H9 (cell line): ENCODE data around the gene PLEKHF1. TPM values are rescaled to one million over a fixed set of nuclear protein-coding genes. Genes with fewer than 3 reads are reported as not detected.

Experiments
- DNase-seq: peaks from one replicate; pipeline ENCODE4 v3.0.0-alpha.2; 2017
- H2AFZ ChIP-seq: one replicate; pipeline ENCODE4 v1.6.1; 2013; ENCODE audit warnings: mild to moderate bottlenecking, low read length, control low read depth, moderate library complexity
- H2AK5ac ChIP-seq: 2 replicates; pipeline ENCODE4 v1.6.1; 2013; ENCODE audit warnings: low read length, control low read depth, mixed read lengths; ENCODE audit not compliant: insufficient read length
- H2BK120ac ChIP-seq: one replicate; pipeline ENCODE4 v1.6.1; 2013; ENCODE audit warnings: low read depth, mild to moderate bottlenecking, low read length, control low read depth, inconsistent platforms; ENCODE audit not compliant: poor library complexity, severe bottlenecking
- H2BK12ac ChIP-seq: 2 replicates; pipeline ENCODE4 v1.6.1; 2013; ENCODE audit warnings: low read length, control low read depth, mixed read lengths, low read depth; ENCODE audit not compliant: insufficient read length
- H2BK15ac ChIP-seq: 2 replicates; pipeline ENCODE4 v1.6.1; 2013; ENCODE audit warnings: low read depth, low read length, control low read depth
- H2BK20ac ChIP-seq: one replicate; pipeline ENCODE4 v1.6.1; 2013; ENCODE audit warnings: low read depth, mild to moderate bottlenecking, low read length, control low read depth, inconsistent platforms; ENCODE audit not compliant: poor library complexity, severe bottlenecking
- H2BK5ac ChIP-seq: 2 replicates; pipeline ENCODE4 v1.6.1; 2013; ENCODE audit warnings: low read length, control low read depth, mixed read lengths; ENCODE audit not compliant: insufficient read length
- H3K14ac ChIP-seq: 2 replicates; pipeline ENCODE4 v1.6.1; 2013; ENCODE audit warnings: low read length, control low read depth; ENCODE audit not compliant: insufficient read depth
- H3K18ac ChIP-seq: 2 replicates; pipeline ENCODE4 v1.6.1; 2013; ENCODE audit warnings: low read depth, mild to moderate bottlenecking, mixed read lengths, low read length, control low read depth; ENCODE audit not compliant: insufficient read length
- H3K23ac ChIP-seq: 2 replicates; pipeline ENCODE4 v1.6.1; 2013; ENCODE audit warnings: low read length, control low read depth, mixed read lengths, low read depth; ENCODE audit not compliant: insufficient read length
- H3K23me2 ChIP-seq: 2 replicates; pipeline ENCODE4 v1.6.1; 2013; ENCODE audit warnings: low read depth, mild to moderate bottlenecking, mixed read lengths, low read length, control low read depth; ENCODE audit not compliant: insufficient read length, poor library complexity, severe bottlenecking
- H3K27ac ChIP-seq: 2 replicates; pipeline ENCODE4 v1.5.1; 2013; ENCODE audit warnings: low read length, control low read depth, mixed read lengths, low read depth; ENCODE audit not compliant: insufficient read length
- H3K27me3 ChIP-seq: 2 replicates; pipeline ENCODE4 v1.6.1; 2013; ENCODE audit warnings: low read length, control low read depth, inconsistent platforms; ENCODE audit not compliant: insufficient read depth
- H3K4ac ChIP-seq: 2 replicates; pipeline ENCODE4 v1.6.1; 2013; ENCODE audit warnings: low read depth, mild to moderate bottlenecking, control low read depth, inconsistent platforms, low read length, moderate library complexity
- H3K4me1 ChIP-seq: 2 replicates; pipeline ENCODE4 v1.6.1; 2013; ENCODE audit warnings: low read length, control low read depth, inconsistent platforms; ENCODE audit not compliant: insufficient read depth
- H3K4me2 ChIP-seq: 2 replicates; pipeline ENCODE4 v1.6.1; 2013; ENCODE audit warnings: low read length, control low read depth, mixed read lengths; ENCODE audit not compliant: insufficient read length, insufficient read depth
- H3K56ac ChIP-seq: 2 replicates; pipeline ENCODE4 v1.6.1; 2013; ENCODE audit warnings: low read depth, mild to moderate bottlenecking, mixed read lengths, low read length, control low read depth; ENCODE audit not compliant: insufficient read length
- H3K79me1 ChIP-seq: 2 replicates; pipeline ENCODE4 v1.6.1; 2013; ENCODE audit warnings: low read depth, mild to moderate bottlenecking, moderate library complexity, low read length, control low read depth, inconsistent platforms; ENCODE audit not compliant: insufficient read depth, poor library complexity, severe bottlenecking
- H3K79me2 ChIP-seq: 2 replicates; pipeline ENCODE4 v1.6.1; 2013; ENCODE audit warnings: low read length, control low read depth, inconsistent platforms; ENCODE audit not compliant: insufficient read depth
- H3K9ac ChIP-seq: 2 replicates; pipeline ENCODE4 v1.6.1; 2013; ENCODE audit warnings: low read length, control low read depth, mixed read lengths; ENCODE audit not compliant: insufficient read length; ENCODE audit errors: extremely low read depth
- H3K9me3 ChIP-seq: one replicate; pipeline ENCODE4 v1.6.1; 2013; ENCODE audit warnings: low read depth, low read length, inconsistent platforms; ENCODE audit not compliant: control insufficient read depth
- H3T11ph ChIP-seq: one replicate; pipeline ENCODE4 v1.6.1; 2013; ENCODE audit warnings: mild to moderate bottlenecking, low read length, control low read depth, inconsistent platforms
- H4K20me1 ChIP-seq: one replicate; pipeline ENCODE4 v1.6.1; 2013; ENCODE audit not compliant: control insufficient read depth, insufficient read length, insufficient read depth
- H4K5ac ChIP-seq: 2 replicates; pipeline ENCODE4 v1.6.1; 2013; ENCODE audit warnings: low read depth, mild to moderate bottlenecking, mixed read lengths, low read length, control low read depth; ENCODE audit not compliant: insufficient read length
- H4K8ac ChIP-seq: replicated peaks from 2 replicates; pipeline ENCODE4 v1.6.1; 2013; ENCODE audit warnings: low read length, control low read depth, mixed read lengths, low read depth; ENCODE audit not compliant: insufficient read length
- H4K91ac ChIP-seq: 2 replicates; pipeline ENCODE4 v1.6.1; 2013; ENCODE audit warnings: low read depth, mild to moderate bottlenecking, moderate library complexity, mixed read lengths, low read length, control low read depth; ENCODE audit not compliant: insufficient read length
- H3K27ac Mint-ChIP-seq, 3 experiments: 2 replicates in 2 of 3; 3 replicates in 1 of 3; pipeline ENCODE4 v1.8.0; 2020 to 2021; ENCODE audit warnings: mixed read lengths in 3 of 3, mild to moderate bottlenecking in 1 of 3, moderate library complexity in 1 of 3
- H3K27me3 Mint-ChIP-seq: 2 replicates; pipeline ENCODE4 v1.8.0; 2021; ENCODE audit warnings: low read depth, mild to moderate bottlenecking, moderate library complexity, mixed read lengths
- H3K36me3 Mint-ChIP-seq, 3 experiments: 2 replicates in 2 of 3; 3 replicates in 1 of 3; pipeline ENCODE4 v1.8.0; 2020 to 2021; ENCODE audit warnings: low read depth in 3 of 3, mixed read lengths in 3 of 3; ENCODE audit not compliant: insufficient read depth in 1 of 3
- H3K4me1 Mint-ChIP-seq, 2 experiments: 2 replicates each; pipeline ENCODE4 v1.8.0; 2020; ENCODE audit warnings: mixed read lengths in 2 of 2
- H3K4me3 Mint-ChIP-seq, 2 experiments: 2 replicates in 1 of 2; 3 replicates in 1 of 2; pipeline ENCODE4 v1.8.0; 2020 to 2021; ENCODE audit warnings: mild to moderate bottlenecking in 2 of 2, mixed read lengths in 2 of 2, moderate library complexity in 1 of 2
- H3K9me3 Mint-ChIP-seq, 2 experiments: 2 replicates in 1 of 2; 3 replicates in 1 of 2; pipeline ENCODE4 v1.8.0; 2020; ENCODE audit warnings: mild to moderate bottlenecking in 2 of 2, mixed read lengths in 2 of 2, moderate library complexity in 1 of 2
- WGBS: extraction: QIAGEN DNeasy Blood & Tissue Kit; methylation state at CpG from one replicate; pipeline ENCODE4 v1.1.7; 2013; ENCODE audit warnings: missing lambda C conversion rate, low lambda C conversion rate, mixed read lengths; ENCODE audit not compliant: insufficient read length; ENCODE audit errors: extremely low coverage; 5-methylcytosine and 5-hydroxymethylcytosine counted together
- total RNA-seq: library from RNA; stranded (reverse); gene quantifications from 2 replicates; pipeline ENCODE4 v1.2.1, GENCODE V29; 2021
- TF ChIP-seq, protein P1 (sequence below): fragments of 200-600 bp; sonication (generic); conservative IDR thresholded peaks from 3 replicates; pipeline ENCODE4 v1.8.0; 2021; ENCODE audit warnings: antibody characterized with exemption, mild to moderate bottlenecking

The PLEKHF1 gene
- total RNA-seq, 1 experiment from 2014 or later: 4.9 TPM

DNA sequence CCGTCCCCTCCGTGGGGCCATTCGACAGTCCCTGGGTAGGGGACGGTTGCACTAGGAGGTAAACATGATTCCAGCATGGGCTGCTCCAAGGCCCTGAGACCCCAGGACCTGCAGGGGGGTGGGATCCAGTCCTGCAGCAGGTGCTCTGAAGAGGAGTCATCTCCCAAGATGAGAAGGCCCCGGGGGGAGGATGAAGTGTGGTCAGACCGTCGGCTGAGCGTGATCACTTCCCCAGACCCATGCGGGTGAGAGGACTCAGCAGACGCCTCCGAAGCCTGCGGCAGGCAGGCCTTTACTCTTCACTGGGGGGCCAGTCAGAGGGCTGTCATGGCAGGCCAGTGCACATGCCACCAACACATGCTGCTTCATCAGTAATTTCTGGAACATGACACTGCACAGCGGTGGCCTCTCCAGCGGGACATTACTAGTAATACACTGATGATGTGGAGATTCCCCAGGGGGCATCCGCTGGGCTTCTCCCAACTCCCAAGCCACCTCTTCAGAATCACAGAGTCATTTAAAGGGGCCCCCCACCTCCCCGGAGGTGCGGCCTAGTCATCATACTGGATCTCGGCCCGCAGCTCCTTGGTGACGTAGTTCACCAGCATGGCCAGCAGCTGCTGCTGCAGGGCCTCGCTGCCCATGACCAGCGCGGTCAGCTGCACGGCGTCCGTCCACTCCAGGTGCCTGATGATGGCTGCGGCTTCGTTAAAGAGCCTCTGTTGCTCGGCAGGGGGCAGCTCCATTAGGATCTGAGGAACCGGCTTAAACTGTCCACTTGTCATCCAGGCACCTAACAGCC is 37.1 kb downstream of the PLEKHF1 start:
- H4K20me1 ChIP-seq: no peaks in the 10 kb centered on the region
- no peaks in the 10 kb centered on the region for H3K27me3 Mint-ChIP-seq
- no peak overlapping the region for H2BK12ac ChIP-seq
- no peak overlapping the region for H3K4me3 Mint-ChIP-seq
- H2AK5ac ChIP-seq: no peak overlapping the region
- no peaks in the 10 kb centered on the region for H3K79me2 ChIP-seq
- TF ChIP-seq, protein P1, sequence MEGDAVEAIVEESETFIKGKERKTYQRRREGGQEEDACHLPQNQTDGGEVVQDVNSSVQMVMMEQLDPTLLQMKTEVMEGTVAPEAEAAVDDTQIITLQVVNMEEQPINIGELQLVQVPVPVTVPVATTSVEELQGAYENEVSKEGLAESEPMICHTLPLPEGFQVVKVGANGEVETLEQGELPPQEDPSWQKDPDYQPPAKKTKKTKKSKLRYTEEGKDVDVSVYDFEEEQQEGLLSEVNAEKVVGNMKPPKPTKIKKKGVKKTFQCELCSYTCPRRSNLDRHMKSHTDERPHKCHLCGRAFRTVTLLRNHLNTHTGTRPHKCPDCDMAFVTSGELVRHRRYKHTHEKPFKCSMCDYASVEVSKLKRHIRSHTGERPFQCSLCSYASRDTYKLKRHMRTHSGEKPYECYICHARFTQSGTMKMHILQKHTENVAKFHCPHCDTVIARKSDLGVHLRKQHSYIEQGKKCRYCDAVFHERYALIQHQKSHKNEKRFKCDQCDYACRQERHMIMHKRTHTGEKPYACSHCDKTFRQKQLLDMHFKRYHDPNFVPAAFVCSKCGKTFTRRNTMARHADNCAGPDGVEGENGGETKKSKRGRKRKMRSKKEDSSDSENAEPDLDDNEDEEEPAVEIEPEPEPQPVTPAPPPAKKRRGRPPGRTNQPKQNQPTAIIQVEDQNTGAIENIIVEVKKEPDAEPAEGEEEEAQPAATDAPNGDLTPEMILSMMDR: no peak
- H3K9ac ChIP-seq: no peak overlapping the region
- no peak overlapping the region for H3T11ph ChIP-seq
- no peaks in the 10 kb centered on the region for H3K27me3 ChIP-seq
- no peaks in the 10 kb centered on the region for H3K4me1 ChIP-seq
- H3K18ac ChIP-seq: no peak overlapping the region
- no peak overlapping the region for H2AFZ ChIP-seq
- no peak overlapping the region for H2BK5ac ChIP-seq
- H3K4me2 ChIP-seq: no peak overlapping the region
- DNase-seq: no peak
- WGBS: no CpG with 5 or more reads among the region's 30 CpGs
- no peaks in the 10 kb centered on the region for H3K23me2 ChIP-seq
- no peak overlapping the region for H3K23ac ChIP-seq
- H3K4me1 Mint-ChIP-seq: no peaks in the 10 kb centered on the region
- H3K4ac ChIP-seq: no peak overlapping the region
- H2BK15ac ChIP-seq: no peak overlapping the region
- no peak overlapping the region for H4K5ac ChIP-seq
- no peaks in the 10 kb centered on the region for H3K79me1 ChIP-seq
- no peak overlapping the region for H2BK20ac ChIP-seq
- H3K27ac ChIP-seq: no peak overlapping the region
- no peak overlapping the region for H4K91ac ChIP-seq
- H3K36me3 Mint-ChIP-seq: no peaks in the 10 kb centered on the region; a peak in 1 of 7 replicates
- no peak overlapping the region for H4K8ac ChIP-seq
- H3K14ac ChIP-seq: no peak overlapping the region
- H3K56ac ChIP-seq: no peak overlapping the region
- no peaks in the 10 kb centered on the region for H3K9me3 ChIP-seq
- H2BK120ac ChIP-seq: no peak overlapping the region
- H3K27ac Mint-ChIP-seq: no peak overlapping the region
- H3K9me3 Mint-ChIP-seq: no peaks in the 10 kb centered on the region
